ENCODE measurements around the gene NOP53.

- TF ChIP-seq MAX (IDR thresholded peaks at IDR 0.05; ENCODE audit: insufficient read depth, insufficient read length): no peak
- TF ChIP-seq CTCF (IDR thresholded peaks at IDR 0.05; ENCODE audit: extremely low read depth in 1 of 2, insufficient read depth in 1 of 2, low read depth in 1 of 2, low read length in 2 of 2): peak; percentile 79 to 93
- no peak for TF ChIP-seq POLR2AphosphoS5 (IDR thresholded peaks at IDR 0.05; ENCODE audit: insufficient read depth, low read depth, low read length)
- TF ChIP-seq EZH2 (IDR thresholded peaks at IDR 0.05; ENCODE audit: borderline replicate concordance, low read depth, low read length, severe bottlenecking): no peak
- no peak for TF ChIP-seq FOS (IDR thresholded peaks at IDR 0.05; ENCODE audit: borderline replicate concordance, insufficient read depth, low read length)
- no peak for TF ChIP-seq POLR2A (IDR thresholded peaks at IDR 0.05; ENCODE audit: low read depth, low read length)
- TF ChIP-seq JUN (IDR thresholded peaks at IDR 0.05; ENCODE audit: borderline replicate concordance, insufficient read depth, insufficient read length, low read depth): no peak
- no peak for TF ChIP-seq MYC (IDR thresholded peaks at IDR 0.05; ENCODE audit: low read depth, low read length)
These were observed 20.4 kb downstream of the NOP53 start for GRCh38 chr19:47765523-47766358.

All from endothelial cell of umbilical vein (primary cell).